Caco-2 (cell line): ENCODE data around the gene TEAD1. TPM values are rescaled to one million over a fixed set of nuclear protein-coding genes. Genes with fewer than 3 reads are reported as not detected.

Source experiments
- BruUV-seq: library from RNA; stranded (reverse); fragments of 400-500 nt; replicated peaks from 2 replicates; lab custom pipeline; 2021; lab: Mats Ljungman, UMichigan
- CTCF ChIA-PET: fragments of 300-600 bp; sonication (Branson Sonifier 250); formaldehyde crosslinking; loops from one replicate; lab custom pipeline; 2022; ENCODE audit warnings: antibody characterized with exemption; lab: Charles Lee
- POLR2A ChIA-PET: fragments of 300-600 bp; sonication (Branson Sonifier 250); formaldehyde crosslinking; loops from one replicate; lab custom pipeline; 2022; ENCODE audit warnings: antibody characterized with exemption; lab: Charles Lee
- DNase-seq, 2 experiments: peaks; one replicate each; pipeline versions ENCODE4 v3.0.0 to v3.0.0-alpha.2; 2020 to 2022
- H3K27me3 ChIP-seq: replicated peaks from 2 replicates; pipeline ENCODE4 v1.6.0; 2011; ENCODE audit warnings: low read length; ENCODE audit not compliant: control insufficient read depth, insufficient read depth
- H3K36me3 ChIP-seq: 2 replicates; pipeline ENCODE4 v1.5.1; 2011; ENCODE audit warnings: low read length; ENCODE audit not compliant: control insufficient read depth, insufficient read depth
- H3K4me1 ChIP-seq: fragments of 250-450 bp; sonication (Bioruptor Pico); 2 replicates; pipeline ENCODE4 v1.5.1; 2020; ENCODE audit warnings: mild to moderate bottlenecking
- H3K4me3 ChIP-seq: 2 replicates; pipeline ENCODE4 v1.5.1; 2011; ENCODE audit warnings: low read depth, mild to moderate bottlenecking, control low read depth, low read length
- H3K9me3 ChIP-seq: fragments of 250-450 bp; sonication (Bioruptor Pico); 2 replicates; pipeline ENCODE4 v1.5.1; 2020; ENCODE audit warnings: mild to moderate bottlenecking, moderate library complexity
- H3K27ac Mint-ChIP-seq: one replicate; pipeline ENCODE4 v1.8.0; 2022; ENCODE audit warnings: mixed read lengths; ENCODE audit not compliant: unreplicated experiment
- H3K27me3 Mint-ChIP-seq: one replicate; pipeline ENCODE4 v1.8.0; 2022; ENCODE audit warnings: mixed read lengths; ENCODE audit not compliant: insufficient read depth, unreplicated experiment
- H3K36me3 Mint-ChIP-seq: one replicate; pipeline ENCODE4 v1.8.0; 2022; ENCODE audit warnings: mild to moderate bottlenecking, mixed read lengths; ENCODE audit not compliant: insufficient read depth, unreplicated experiment
- H3K4me1 Mint-ChIP-seq: one replicate; pipeline ENCODE4 v1.8.0; 2022; ENCODE audit warnings: low read depth, mixed read lengths; ENCODE audit not compliant: unreplicated experiment
- H3K4me3 Mint-ChIP-seq: one replicate; pipeline ENCODE4 v1.8.0; 2022; ENCODE audit warnings: mild to moderate bottlenecking, moderate library complexity, mixed read lengths; ENCODE audit not compliant: unreplicated experiment
- H3K9me3 Mint-ChIP-seq: one replicate; pipeline ENCODE4 v1.8.0; 2022; ENCODE audit warnings: mixed read lengths; ENCODE audit not compliant: unreplicated experiment
- intact Hi-C: fragments of 100-400 bp; cut with micrococcal nuclease; formaldehyde crosslinking; loops from one replicate; pipeline ENCODE4 v1.10.0; 2022; ENCODE audit not compliant: unreplicated experiment
- total RNA-seq: library from RNA; stranded (reverse); gene quantifications from 2 replicates; pipeline ENCODE4 v1.2.3, GENCODE V29; 2022
- TF ChIP-seq, protein P1 (sequence below), 2 experiments: fragments of 200-600 bp in 1 of 2; IDR thresholded peaks; 1 replicate in 1 of 2; 2 replicates in 1 of 2; pipeline versions ENCODE4 v1.5.1 to v1.8.0; 2011 to 2022; ENCODE audit warnings: antibody characterized with exemption in 1 of 2, control low read depth in 1 of 2, inconsistent platforms in 1 of 2, low read depth in 1 of 2, low read length in 1 of 2, mild to moderate bottlenecking in 1 of 2, moderate library complexity in 1 of 2; ENCODE audit not compliant: insufficient read depth in 1 of 2, severe bottlenecking in 1 of 2, unreplicated experiment in 1 of 2

The TEAD1 gene
- total RNA-seq, 1 experiment from 2014 or later = 144 TPM

DNA sequence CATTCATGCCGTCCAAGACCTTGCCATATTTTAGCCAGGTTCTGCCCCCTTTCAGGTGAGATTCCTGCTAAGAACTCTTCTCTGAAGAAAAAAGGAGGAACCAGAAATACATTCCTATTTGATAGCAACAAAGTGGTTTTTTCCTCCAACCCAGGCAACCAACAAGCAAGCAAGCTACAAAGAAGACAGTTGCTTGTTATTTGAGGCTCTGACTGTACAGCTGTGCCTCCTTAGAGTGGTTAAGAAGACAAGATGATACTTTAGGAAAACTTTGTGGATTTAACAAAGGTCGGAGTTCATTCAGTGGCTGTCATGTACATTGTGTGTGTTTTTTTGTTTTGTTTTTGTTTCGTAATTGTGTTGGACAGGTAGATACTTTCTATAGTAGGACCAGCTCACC, 21.7 kb downstream of the TEAD1 start:
- Mint-ChIP-seq H3K4me1 (peaks cover 64% of the 10 kb centered on the region), H3K27me3 (no peaks in the 10 kb centered on the region), H3K9me3 (no peaks in the 10 kb centered on the region), H3K36me3 (peaks cover 32% of the 10 kb centered on the region), H3K4me3 (no peak overlapping the region), H3K27ac (no peak overlapping the region)
- no peak for DNase-seq
- H3K27me3 ChIP-seq = no peaks in the 10 kb centered on the region
- H3K9me3 ChIP-seq = no peaks in the 10 kb centered on the region
- TF ChIP-seq, protein P1, sequence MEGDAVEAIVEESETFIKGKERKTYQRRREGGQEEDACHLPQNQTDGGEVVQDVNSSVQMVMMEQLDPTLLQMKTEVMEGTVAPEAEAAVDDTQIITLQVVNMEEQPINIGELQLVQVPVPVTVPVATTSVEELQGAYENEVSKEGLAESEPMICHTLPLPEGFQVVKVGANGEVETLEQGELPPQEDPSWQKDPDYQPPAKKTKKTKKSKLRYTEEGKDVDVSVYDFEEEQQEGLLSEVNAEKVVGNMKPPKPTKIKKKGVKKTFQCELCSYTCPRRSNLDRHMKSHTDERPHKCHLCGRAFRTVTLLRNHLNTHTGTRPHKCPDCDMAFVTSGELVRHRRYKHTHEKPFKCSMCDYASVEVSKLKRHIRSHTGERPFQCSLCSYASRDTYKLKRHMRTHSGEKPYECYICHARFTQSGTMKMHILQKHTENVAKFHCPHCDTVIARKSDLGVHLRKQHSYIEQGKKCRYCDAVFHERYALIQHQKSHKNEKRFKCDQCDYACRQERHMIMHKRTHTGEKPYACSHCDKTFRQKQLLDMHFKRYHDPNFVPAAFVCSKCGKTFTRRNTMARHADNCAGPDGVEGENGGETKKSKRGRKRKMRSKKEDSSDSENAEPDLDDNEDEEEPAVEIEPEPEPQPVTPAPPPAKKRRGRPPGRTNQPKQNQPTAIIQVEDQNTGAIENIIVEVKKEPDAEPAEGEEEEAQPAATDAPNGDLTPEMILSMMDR (IDR thresholded peaks at IDR 0.05; ENCODE audit: insufficient read depth in 1 of 2, low read depth in 1 of 2, low read length in 1 of 2, severe bottlenecking in 1 of 2, unreplicated experiment in 1 of 2) = no peak
- no peaks in the 10 kb centered on the region for H3K36me3 ChIP-seq
- BruUV-seq = no TSS peak
- peaks cover 65% of the 10 kb centered on the region for H3K4me1 ChIP-seq
- intact Hi-C loops = no loop called here
- ChIA-PET CTCF (interaction anchor here (0.5 kb wide), 1 partner anchor 280 kb away, joined by 3 read pairs; no protein-coding TSS in a partner anchor), POLR2A (no interaction called here)
- H3K4me3 ChIP-seq = no peak overlapping the region

DNA sequence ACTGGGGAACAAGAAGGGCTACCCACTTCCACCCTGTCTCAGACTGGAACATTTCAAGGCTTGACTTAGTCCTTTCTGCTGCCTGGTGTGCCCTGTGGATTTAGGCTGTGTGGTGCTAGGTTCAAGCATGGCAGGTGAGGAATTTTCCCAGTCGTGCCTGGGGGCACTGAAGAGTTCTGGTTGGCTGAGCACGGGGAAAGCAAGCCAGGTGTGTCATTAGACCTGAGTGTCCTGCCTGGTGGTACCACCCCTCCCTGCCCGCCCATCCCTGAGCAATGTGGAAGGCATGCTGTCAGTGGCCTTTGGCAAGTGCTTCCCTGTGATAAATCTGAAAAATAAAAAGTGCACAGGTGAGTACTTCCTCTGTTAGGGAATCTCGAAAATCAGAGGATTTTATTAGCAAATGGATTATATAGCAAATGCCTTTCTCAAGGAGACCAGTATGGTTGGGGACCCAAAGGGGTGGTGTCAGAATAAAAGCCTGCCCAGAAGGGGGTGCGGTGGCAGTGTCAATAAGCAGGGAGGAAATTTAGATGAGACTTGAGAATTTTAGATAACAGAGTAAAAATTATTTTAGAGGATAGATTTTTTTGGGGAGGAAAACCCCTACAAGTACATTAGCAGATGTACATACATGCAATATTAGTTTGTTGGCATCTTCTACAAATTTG, 22.8 kb downstream of the TEAD1 start:
- H3K4me3 Mint-ChIP-seq = no peak overlapping the region
- Histone ChIP-seq H3K9me3 (no peaks in the 10 kb centered on the region), H3K36me3 (no peaks in the 10 kb centered on the region), H3K27me3 (no peaks in the 10 kb centered on the region), H3K4me1 (peaks cover 53% of the 10 kb centered on the region), H3K4me3 (no peak overlapping the region)
- POLR2A ChIA-PET = no interaction called here
- peak in 1 of 2 experiments; percentile 64 for DNase-seq
- H3K27me3 Mint-ChIP-seq = no peaks in the 10 kb centered on the region
- BruUV-seq = no TSS peak
- H3K36me3 Mint-ChIP-seq = peaks cover 23% of the 10 kb centered on the region
- TF ChIP-seq, protein P1 (IDR thresholded peaks at IDR 0.05; ENCODE audit: insufficient read depth in 1 of 2, low read depth in 1 of 2, low read length in 1 of 2, severe bottlenecking in 1 of 2, unreplicated experiment in 1 of 2) = no peak
- intact Hi-C loops = no loop called here
- CTCF ChIA-PET = no interaction called here
- H3K27ac Mint-ChIP-seq = peak overlapping the region; percentile 3
- H3K4me1 Mint-ChIP-seq = peaks cover 63% of the 10 kb centered on the region
- H3K9me3 Mint-ChIP-seq = no peaks in the 10 kb centered on the region

DNA sequence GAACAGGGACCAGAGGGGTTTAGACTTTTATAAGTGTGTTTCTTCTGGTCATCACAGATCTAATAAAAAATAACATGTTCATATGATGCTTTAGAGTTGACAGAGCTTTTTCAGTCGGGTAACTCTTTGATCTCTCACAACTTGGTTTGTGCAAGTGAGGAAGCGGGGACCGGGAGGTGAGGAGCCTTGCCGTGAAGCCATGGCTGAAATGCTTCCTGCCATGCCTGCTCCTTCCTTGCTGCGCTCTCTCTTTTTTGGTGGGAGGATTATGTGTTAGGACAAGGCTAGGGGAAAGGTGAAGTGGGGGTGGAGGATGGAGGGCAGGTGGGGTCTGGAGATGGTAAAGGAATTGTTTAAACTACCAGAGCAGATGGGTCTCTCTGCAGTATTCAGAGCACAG, 23.8 kb downstream of the TEAD1 start:
- no peak for DNase-seq
- Histone ChIP-seq H3K9me3 (no peaks in the 10 kb centered on the region), H3K36me3 (no peaks in the 10 kb centered on the region), H3K27me3 (no peaks in the 10 kb centered on the region), H3K4me3 (no peak overlapping the region), H3K4me1 (peaks cover 43% of the 10 kb centered on the region)
- H3K4me1 Mint-ChIP-seq = peaks cover 54% of the 10 kb centered on the region
- POLR2A ChIA-PET = no interaction called here
- BruUV-seq = no TSS peak
- H3K36me3 Mint-ChIP-seq = peaks cover 25% of the 10 kb centered on the region
- TF ChIP-seq, protein P1 (IDR thresholded peaks at IDR 0.05; ENCODE audit: insufficient read depth in 1 of 2, low read depth in 1 of 2, low read length in 1 of 2, severe bottlenecking in 1 of 2, unreplicated experiment in 1 of 2) = no peak
- intact Hi-C loops = no loop called here
- no peak overlapping the region for H3K27ac Mint-ChIP-seq
- H3K27me3 Mint-ChIP-seq = no peaks in the 10 kb centered on the region
- H3K4me3 Mint-ChIP-seq = no peak overlapping the region
- no peaks in the 10 kb centered on the region for H3K9me3 Mint-ChIP-seq
- CTCF ChIA-PET = no interaction called here
